Astrocyte (in vitro differentiated cells and primary cell): ENCODE measurements around the gene FZD10. TPM values are rescaled to one million over a fixed set of nuclear protein-coding genes. Genes with fewer than 3 reads are reported as not detected.

Source experiments
- DNase-seq: peaks from one replicate; pipeline ENCODE4 v3.0.0-alpha.2; 2010; ENCODE audit warnings: low read depth
- FAIRE-seq: peaks from 2 replicates; lab custom pipeline; 2011; peaks lifted over from hg19 to GRCh38; lab: Jason Lieb, UNC
- H2AFZ ChIP-seq: 2 replicates; pipeline ENCODE4 v1.6.0; 2012; ENCODE audit warnings: low read depth, low read length, inconsistent platforms
- H3K27ac ChIP-seq: 2 replicates; pipeline ENCODE4 v1.5.1; 2011; ENCODE audit warnings: low read depth, low read length, inconsistent platforms
- H3K27me3 ChIP-seq: 2 replicates; pipeline ENCODE4 v1.6.0; 2011; ENCODE audit warnings: low read length, inconsistent platforms; ENCODE audit not compliant: insufficient read depth
- H3K36me3 ChIP-seq: 2 replicates; pipeline ENCODE4 v1.5.1; 2011; ENCODE audit warnings: low read length, inconsistent platforms; ENCODE audit not compliant: insufficient read depth
- H3K4me1 ChIP-seq: 2 replicates; pipeline ENCODE4 v1.5.1; 2011; ENCODE audit warnings: low read length, inconsistent platforms; ENCODE audit not compliant: insufficient read depth
- H3K4me2 ChIP-seq: 2 replicates; pipeline ENCODE4 v1.6.0; 2012; ENCODE audit warnings: low read length, inconsistent platforms
- H3K4me3 ChIP-seq: 2 replicates; pipeline ENCODE4 v1.5.1; 2011; ENCODE audit warnings: low read depth, mild to moderate bottlenecking, low read length, inconsistent platforms; ENCODE audit not compliant: insufficient read depth
- H3K79me2 ChIP-seq: 2 replicates; pipeline ENCODE4 v1.6.0; 2012; ENCODE audit warnings: mild to moderate bottlenecking, low read length, inconsistent platforms; ENCODE audit not compliant: insufficient read depth
- H3K9ac ChIP-seq: 2 replicates; pipeline ENCODE4 v1.6.0; 2012; ENCODE audit warnings: mild to moderate bottlenecking, low read length, inconsistent platforms
- H3K9me3 ChIP-seq: 2 replicates; pipeline ENCODE4 v1.5.1; 2012; ENCODE audit warnings: low read depth, mild to moderate bottlenecking, low read length, inconsistent platforms; ENCODE audit not compliant: insufficient read depth
- H4K20me1 ChIP-seq: 2 replicates; pipeline ENCODE4 v1.6.0; 2012; ENCODE audit warnings: low read length, inconsistent platforms; ENCODE audit not compliant: insufficient read depth
- H3K27ac Mint-ChIP-seq: one replicate; pipeline ENCODE4 v1.8.0; 2021; ENCODE audit warnings: mild to moderate bottlenecking, mixed read lengths; ENCODE audit not compliant: unreplicated experiment
- H3K27me3 Mint-ChIP-seq: one replicate; pipeline ENCODE4 v1.8.0; 2021; ENCODE audit warnings: low read depth, mixed read lengths; ENCODE audit not compliant: unreplicated experiment
- H3K36me3 Mint-ChIP-seq: one replicate; pipeline ENCODE4 v1.8.0; 2021; ENCODE audit warnings: low read depth, mixed read lengths; ENCODE audit not compliant: unreplicated experiment
- H3K4me1 Mint-ChIP-seq: one replicate; pipeline ENCODE4 v1.8.0; 2021; ENCODE audit warnings: low read depth, mixed read lengths; ENCODE audit not compliant: unreplicated experiment
- H3K4me3 Mint-ChIP-seq: one replicate; pipeline ENCODE4 v1.8.0; 2021; ENCODE audit warnings: mild to moderate bottlenecking, moderate library complexity, mixed read lengths; ENCODE audit not compliant: unreplicated experiment
- H3K9me3 Mint-ChIP-seq: one replicate; pipeline ENCODE4 v1.8.0; 2021; ENCODE audit warnings: mild to moderate bottlenecking, mixed read lengths; ENCODE audit not compliant: unreplicated experiment
- CTCF ChIP-seq: IDR thresholded peaks from 2 replicates; pipeline ENCODE4 v1.5.1; 2011; ENCODE audit warnings: low read depth, mild to moderate bottlenecking, inconsistent platforms, low read length, moderate library complexity; ENCODE audit not compliant: insufficient read depth
- EZH2 ChIP-seq: IDR thresholded peaks from 2 replicates; pipeline ENCODE4 v1.6.1; 2012; ENCODE audit warnings: mild to moderate bottlenecking, low read length, inconsistent platforms; ENCODE audit not compliant: insufficient read depth
- total RNA-seq: library from RNA; stranded (reverse); gene quantifications from 2 replicates; pipeline ENCODE4 v1.2.1, GENCODE V29; 2021

FZD10 gene
- total RNA-seq, 1 donor from 2014 or later: not detected

GRCh38 chr12:130157998-130158753 is 4.1 kb upstream of the FZD10 start:
- peaks cover 45% of the 10 kb centered on the region for H3K27me3 ChIP-seq
- no peak overlapping the region for H2AFZ ChIP-seq
- H3K9me3 ChIP-seq: no peaks in the 10 kb centered on the region
- Mint-ChIP-seq H3K9me3 (peaks cover 6% of the 10 kb centered on the region), H3K36me3 (no peaks in the 10 kb centered on the region), H3K4me1 (no peaks in the 10 kb centered on the region), H3K4me3 (no peak overlapping the region), H3K27ac (no peak overlapping the region), H3K27me3 (no peaks in the 10 kb centered on the region)
- H3K4me3 ChIP-seq: no peak overlapping the region
- no peak overlapping the region for H3K4me2 ChIP-seq
- H4K20me1 ChIP-seq: no peaks in the 10 kb centered on the region
- TF ChIP-seq CTCF (no peak), EZH2 (no peak)
- FAIRE-seq (no peak), DNase-seq (no peak)
- no peaks in the 10 kb centered on the region for H3K36me3 ChIP-seq
- no peak overlapping the region for H3K9ac ChIP-seq
- no peaks in the 10 kb centered on the region for H3K79me2 ChIP-seq
- H3K27ac ChIP-seq: no peak overlapping the region
- H3K4me1 ChIP-seq: no peaks in the 10 kb centered on the region

- no peak overlapping the region for H3K4me3 ChIP-seq
- H3K79me2 ChIP-seq: no peaks in the 10 kb centered on the region
- H3K27ac Mint-ChIP-seq: no peak overlapping the region
- no peak overlapping the region for H3K27ac ChIP-seq
- no peaks in the 10 kb centered on the region for H3K4me1 Mint-ChIP-seq
- no peaks in the 10 kb centered on the region for H3K4me1 ChIP-seq
- H2AFZ ChIP-seq: no peak overlapping the region
- no peaks in the 10 kb centered on the region for H3K36me3 ChIP-seq
- peaks cover 50% of the 10 kb centered on the region for H3K27me3 ChIP-seq
- H3K9me3 Mint-ChIP-seq: peaks cover 8% of the 10 kb centered on the region
- DNase-seq (no peak), FAIRE-seq (no peak)
- H3K27me3 Mint-ChIP-seq: no peaks in the 10 kb centered on the region
- H3K36me3 Mint-ChIP-seq: no peaks in the 10 kb centered on the region
- no peaks in the 10 kb centered on the region for H3K9me3 ChIP-seq
- no peak overlapping the region for H3K4me3 Mint-ChIP-seq
- no peaks in the 10 kb centered on the region for H4K20me1 ChIP-seq
- TF ChIP-seq CTCF (no peak), EZH2 (no peak)
- H3K9ac ChIP-seq: no peak overlapping the region
- no peak overlapping the region for H3K4me2 ChIP-seq
Measured at GRCh38 chr12:130158754-130159059, 3.6 kb upstream of the FZD10 start.

GRCh38 chr12:130160306-130160705 is 2.0 kb upstream of the FZD10 start:
- Mint-ChIP-seq H3K27ac (no peak overlapping the region), H3K4me1 (no peaks in the 10 kb centered on the region), H3K36me3 (no peaks in the 10 kb centered on the region), H3K27me3 (no peaks in the 10 kb centered on the region), H3K4me3 (no peak overlapping the region), H3K9me3 (peaks cover 3% of the 10 kb centered on the region)
- DNase-seq (no peak), FAIRE-seq (no peak)
- peaks cover 65% of the 10 kb centered on the region for H3K27me3 ChIP-seq
- H3K4me3 ChIP-seq: no peak overlapping the region
- TF ChIP-seq CTCF (no peak), EZH2 (no peak)
- H3K4me1 ChIP-seq: no peaks in the 10 kb centered on the region
- no peaks in the 10 kb centered on the region for H3K36me3 ChIP-seq
- no peak overlapping the region for H2AFZ ChIP-seq
- no peak overlapping the region for H3K9ac ChIP-seq
- no peak overlapping the region for H3K27ac ChIP-seq
- no peaks in the 10 kb centered on the region for H4K20me1 ChIP-seq
- no peaks in the 10 kb centered on the region for H3K9me3 ChIP-seq
- H3K79me2 ChIP-seq: no peaks in the 10 kb centered on the region
- H3K4me2 ChIP-seq: no peak overlapping the region
